ENCODE results near the gene MRPL12.

GRCh38 chr17:81703747-81704654 lies 834 bp downstream of the MRPL12 start:
- TF ChIP-seq ZBTB7A (IDR thresholded peaks at IDR 0.05; ENCODE audit: low read depth) (no peak), REST (IDR thresholded peaks at IDR 0.05; ENCODE audit: low read depth) (no peak), EGR1 (IDR thresholded peaks at IDR 0.05) (no peak), EP300 (IDR thresholded peaks at IDR 0.05; ENCODE audit: borderline replicate concordance) (no peak), NFIC (IDR thresholded peaks at IDR 0.05) (no peak)
